Dendritic cell treated with granulocyte-macrophage colony-stimulating factor and Interleukin-4, amounts not matched to agents 40 ng/mL and 50 ng/mL, for 4 days (primary cell): ENCODE results near the gene PPM1G.
"Not testable (repeated sequence)": the region's sequence is repeated elsewhere in the genome, so short reads cannot be mapped to it uniquely, and the experiment has no call there.

Experiments used
- H3K27ac Mint-ChIP-seq: one replicate; pipeline ENCODE4 v1.8.0; 2022; ENCODE audit warnings: mild to moderate bottlenecking, mixed read lengths
- H3K27me3 Mint-ChIP-seq: one replicate; pipeline ENCODE4 v1.8.0; 2022; ENCODE audit warnings: mild to moderate bottlenecking, mixed read lengths
- H3K36me3 Mint-ChIP-seq: one replicate; pipeline ENCODE4 v1.8.0; 2022; ENCODE audit warnings: low read depth, mixed read lengths
- H3K4me1 Mint-ChIP-seq: one replicate; pipeline ENCODE4 v1.8.0; 2022; ENCODE audit warnings: low read depth, mixed read lengths
- H3K4me3 Mint-ChIP-seq: one replicate; pipeline ENCODE4 v1.8.0; 2022; ENCODE audit warnings: mild to moderate bottlenecking, moderate library complexity, mixed read lengths
- H3K9me3 Mint-ChIP-seq: one replicate; pipeline ENCODE4 v1.8.0; 2022; ENCODE audit warnings: mixed read lengths
- intact Hi-C: fragments of 100-400 bp; cut with micrococcal nuclease; formaldehyde crosslinking; loops from one replicate; pipeline ENCODE4 v1.15.0; 2022

PPM1G gene

GRCh38 chr2:27354597-27354927, 54.8 kb downstream of the PPM1G start:
- intact Hi-C loops = loop anchor here (10.0 kb wide), 1 partner anchor 140 kb away; the partner anchor contains the start of genes ATRAID, CAD and SLC5A6

GRCh38 chr2:27353762-27354596, 55.4 kb downstream of the PPM1G start:
- intact Hi-C loops = loop anchor here (10.0 kb wide), 1 partner anchor 139 kb away; the partner anchor contains the start of genes ATRAID, CAD and SLC5A6
- peaks cover 51% of the 10 kb centered on the region for H3K4me1 Mint-ChIP-seq
- H3K36me3 Mint-ChIP-seq = peaks cover 58% of the 10 kb centered on the region
- H3K4me3 Mint-ChIP-seq = no peak overlapping the region
- H3K27me3 Mint-ChIP-seq = no peaks in the 10 kb centered on the region
- H3K27ac Mint-ChIP-seq = peak overlapping the region; percentile 67
- H3K9me3 Mint-ChIP-seq = no peaks in the 10 kb centered on the region

More at GRCh38 chr2:27354597-27354927, 54.8 kb downstream of the PPM1G start:
- Mint-ChIP-seq H3K27ac (peak overlapping the region; percentile 67), H3K36me3 (peaks cover 58% of the 10 kb centered on the region), H3K4me1 (peaks cover 51% of the 10 kb centered on the region), H3K9me3 (no peaks in the 10 kb centered on the region), H3K4me3 (no peak overlapping the region), H3K27me3 (no peaks in the 10 kb centered on the region)

GRCh38 chr2:27353386-27353761, 56.0 kb downstream of the PPM1G start:
- H3K27ac Mint-ChIP-seq = peak overlapping the region; percentile 67
- peaks cover 54% of the 10 kb centered on the region for H3K36me3 Mint-ChIP-seq
- H3K4me3 Mint-ChIP-seq, H3K27me3 Mint-ChIP-seq, H3K9me3 Mint-ChIP-seq: not testable (repeated sequence)
- H3K4me1 Mint-ChIP-seq = peaks cover 47% of the 10 kb centered on the region
- intact Hi-C loops = loop anchor here (10.0 kb wide), 1 partner anchor 139 kb away; the partner anchor contains the start of genes ATRAID, CAD and SLC5A6

- H3K27ac Mint-ChIP-seq = no peak overlapping the region
- intact Hi-C loops = loop anchor here (10.0 kb wide), 1 partner anchor 137 kb away; the partner anchor contains the start of genes ATRAID, CAD and SLC5A6
- no peaks in the 10 kb centered on the region for H3K9me3 Mint-ChIP-seq
- no peaks in the 10 kb centered on the region for H3K27me3 Mint-ChIP-seq
- H3K4me1 Mint-ChIP-seq = peaks cover 40% of the 10 kb centered on the region
- no peak overlapping the region for H3K4me3 Mint-ChIP-seq
- H3K36me3 Mint-ChIP-seq = peaks cover 64% of the 10 kb centered on the region
Measured at GRCh38 chr2:27351802-27352598, 57.4 kb downstream of the PPM1G start.

GRCh38 chr2:27350106-27350693, 59.2 kb downstream of the PPM1G start:
- H3K4me1 Mint-ChIP-seq = peaks cover 38% of the 10 kb centered on the region
- H3K9me3 Mint-ChIP-seq = no peaks in the 10 kb centered on the region
- intact Hi-C loops = loop anchor here (10.0 kb wide), 1 partner anchor 135 kb away; the partner anchor contains the start of genes ATRAID, CAD and SLC5A6
- H3K27ac Mint-ChIP-seq = no peak overlapping the region
- no peak overlapping the region for H3K4me3 Mint-ChIP-seq
- H3K36me3 Mint-ChIP-seq = peaks cover 63% of the 10 kb centered on the region
- no peaks in the 10 kb centered on the region for H3K27me3 Mint-ChIP-seq

- H3K4me3 Mint-ChIP-seq = no peak overlapping the region
- H3K36me3 Mint-ChIP-seq = peaks cover 63% of the 10 kb centered on the region
- no peaks in the 10 kb centered on the region for H3K27me3 Mint-ChIP-seq
- intact Hi-C loops = no loop called here
- no peak overlapping the region for H3K27ac Mint-ChIP-seq
- H3K9me3 Mint-ChIP-seq = no peaks in the 10 kb centered on the region
- peaks cover 24% of the 10 kb centered on the region for H3K4me1 Mint-ChIP-seq
Measured at GRCh38 chr2:27347641-27348040, 61.8 kb downstream of the PPM1G start.

- peaks cover 89% of the 10 kb centered on the region for H3K36me3 Mint-ChIP-seq
Measured at GRCh38 chr2:27336173-27336572, 73.2 kb downstream of the PPM1G start.

GRCh38 chr2:27335311-27335710, 74.1 kb downstream of the PPM1G start:
- H3K27me3 Mint-ChIP-seq = no peaks in the 10 kb centered on the region
- H3K4me1 Mint-ChIP-seq = no peaks in the 10 kb centered on the region
- intact Hi-C loops = no loop called here
- peaks cover 89% of the 10 kb centered on the region for H3K36me3 Mint-ChIP-seq
- H3K4me3 Mint-ChIP-seq = no peak overlapping the region
- H3K9me3 Mint-ChIP-seq = no peaks in the 10 kb centered on the region
- no peak overlapping the region for H3K27ac Mint-ChIP-seq

More at GRCh38 chr2:27336173-27336572, 73.2 kb downstream of the PPM1G start:
- no peaks in the 10 kb centered on the region for H3K9me3 Mint-ChIP-seq
- no peak overlapping the region for H3K27ac Mint-ChIP-seq
- H3K27me3 Mint-ChIP-seq = no peaks in the 10 kb centered on the region
- intact Hi-C loops = no loop called here
- H3K4me1 Mint-ChIP-seq = no peaks in the 10 kb centered on the region
- H3K4me3 Mint-ChIP-seq = no peak overlapping the region
